Stimulated activated CD8-positive, alpha-beta memory T cell treated with anti-CD3 and anti-CD28 coated beads, Interleukin-12 subunit alpha, Interleukin-12 subunit beta, amount 100 ng/mL, for 1 hour (primary cell): Measurements from ENCODE around the gene LMLN.
"Not testable (repeated sequence)": the region's sequence is repeated elsewhere in the genome, so short reads cannot be mapped to it uniquely, and the experiment has no call there.

Source experiments
- DNase-seq: peaks from one replicate; pipeline ENCODE4 v3.0.0-alpha.2; 2020; ENCODE audit warnings: low read depth

The LMLN gene

GRCh38 chr3:197959891-197960693 is at the start of gene LMLN:
LMLN (plus strand) TSS chr3:197960217; CDS start chr3:197960246, 29 bp downstream.
- peak; percentile 90 for DNase-seq

GRCh38 chr3:197912741-197913476 is 47.1 kb upstream of the LMLN start:
- DNase-seq = no peak

- DNase-seq = no peak
Measured at GRCh38 chr3:197913641-197914380, 46.2 kb upstream of the LMLN start.

GRCh38 chr3:197921429-197922275 is 38.4 kb upstream of the LMLN start:
- DNase-seq = not testable (repeated sequence)

- no peak for DNase-seq
Measured at GRCh38 chr3:197926418-197926817, 33.6 kb upstream of the LMLN start.

- not testable (repeated sequence) for DNase-seq
Measured at GRCh38 chr3:197927578-197927977, 32.4 kb upstream of the LMLN start.

GRCh38 chr3:197936819-197937384 is 23.1 kb upstream of the LMLN start:
- no peak for DNase-seq

GRCh38 chr3:197940745-197941384 is 19.2 kb upstream of the LMLN start:
- no peak for DNase-seq

- DNase-seq = no peak
Measured at GRCh38 chr3:197942956-197943556, 17.0 kb upstream of the LMLN start.

- DNase-seq = no peak
Measured at GRCh38 chr3:197949191-197949777, 10.7 kb upstream of the LMLN start.

- peak; percentile 76 for DNase-seq
Measured at GRCh38 chr3:197949778-197950676, 10.0 kb upstream of the LMLN start, which contains the start of gene RPL35A. RPL35A (plus strand) TSS chr3:197950190; CDS start chr3:197950968, 778 bp downstream.

- DNase-seq = no peak
Measured at GRCh38 chr3:197950677-197951061, 9.3 kb upstream of the LMLN start.

- DNase-seq = no peak
Measured at GRCh38 chr3:197951392-197951990, 8.5 kb upstream of the LMLN start.

GRCh38 chr3:197952440-197952839 is 7.6 kb upstream of the LMLN start:
- no peak for DNase-seq

GRCh38 chr3:197953325-197953724 is 6.7 kb upstream of the LMLN start:
- no peak for DNase-seq

- no peak for DNase-seq
Measured at GRCh38 chr3:197953881-197954280, 6.1 kb upstream of the LMLN start.

- DNase-seq = no peak
Measured at GRCh38 chr3:197955892-197956477, 4.0 kb upstream of the LMLN start.

- DNase-seq = no peak
Measured at GRCh38 chr3:197956626-197956988, 3.4 kb upstream of the LMLN start.
